Occipital lobe (tissue), 1 donor: ENCODE results near the gene LVRN. TPM values are rescaled to one million over a fixed set of nuclear protein-coding genes. Genes with fewer than 3 reads are reported as not detected.

Experiments
- total RNA-seq: library from RNA; depleted of rRNA; stranded (reverse); fragments of >200 nt; gene quantifications from one replicate; pipeline ENCODE4 v1.2.3, GENCODE V29; 2014

LVRN gene
- total RNA-seq, 1 donor from 2014 or later, result 2.8 TPM

Other genes starting within 250 kb of the LVRN start
- 73.2 TPM for gene CDO1, start 145.8 kb upstream of the LVRN start, total RNA-seq
- gene ATG12, start 120.9 kb upstream of the LVRN start, total RNA-seq, result 96.4 TPM
- 220 TPM for gene AP3S1, start 120.5 kb upstream of the LVRN start, total RNA-seq
- not detected for gene ARL14EPL, start 70.0 kb downstream of the LVRN start, total RNA-seq
- 35.1 TPM for gene COMMD10, start 122.5 kb downstream of the LVRN start, total RNA-seq